Caco-2 (cell line): ENCODE measurements around the gene MMP11. TPM values are rescaled to one million over a fixed set of nuclear protein-coding genes. Genes with fewer than 3 reads are reported as not detected.

ENCODE experiments used
- BruUV-seq: library from RNA; stranded (reverse); fragments of 400-500 nt; replicated peaks from 2 replicates; lab custom pipeline; 2021; lab: Mats Ljungman, UMichigan
- CTCF ChIA-PET: fragments of 300-600 bp; sonication (Branson Sonifier 250); formaldehyde crosslinking; loops from one replicate; lab custom pipeline; 2022; ENCODE audit warnings: antibody characterized with exemption; lab: Charles Lee
- POLR2A ChIA-PET: fragments of 300-600 bp; sonication (Branson Sonifier 250); formaldehyde crosslinking; loops from one replicate; lab custom pipeline; 2022; ENCODE audit warnings: antibody characterized with exemption; lab: Charles Lee
- DNase-seq, 2 experiments: peaks; one replicate each; pipeline versions ENCODE4 v3.0.0 to v3.0.0-alpha.2; 2020 to 2022
- H3K27me3 ChIP-seq: replicated peaks from 2 replicates; pipeline ENCODE4 v1.6.0; 2011; ENCODE audit warnings: low read length; ENCODE audit not compliant: control insufficient read depth, insufficient read depth
- H3K36me3 ChIP-seq: 2 replicates; pipeline ENCODE4 v1.5.1; 2011; ENCODE audit warnings: low read length; ENCODE audit not compliant: control insufficient read depth, insufficient read depth
- H3K4me1 ChIP-seq: fragments of 250-450 bp; sonication (Bioruptor Pico); 2 replicates; pipeline ENCODE4 v1.5.1; 2020; ENCODE audit warnings: mild to moderate bottlenecking
- H3K4me3 ChIP-seq: 2 replicates; pipeline ENCODE4 v1.5.1; 2011; ENCODE audit warnings: low read depth, mild to moderate bottlenecking, control low read depth, low read length
- H3K9me3 ChIP-seq: fragments of 250-450 bp; sonication (Bioruptor Pico); 2 replicates; pipeline ENCODE4 v1.5.1; 2020; ENCODE audit warnings: mild to moderate bottlenecking, moderate library complexity
- H3K27ac Mint-ChIP-seq: one replicate; pipeline ENCODE4 v1.8.0; 2022; ENCODE audit warnings: mixed read lengths; ENCODE audit not compliant: unreplicated experiment
- H3K27me3 Mint-ChIP-seq: one replicate; pipeline ENCODE4 v1.8.0; 2022; ENCODE audit warnings: mixed read lengths; ENCODE audit not compliant: insufficient read depth, unreplicated experiment
- H3K36me3 Mint-ChIP-seq: one replicate; pipeline ENCODE4 v1.8.0; 2022; ENCODE audit warnings: mild to moderate bottlenecking, mixed read lengths; ENCODE audit not compliant: insufficient read depth, unreplicated experiment
- H3K4me1 Mint-ChIP-seq: one replicate; pipeline ENCODE4 v1.8.0; 2022; ENCODE audit warnings: low read depth, mixed read lengths; ENCODE audit not compliant: unreplicated experiment
- H3K4me3 Mint-ChIP-seq: one replicate; pipeline ENCODE4 v1.8.0; 2022; ENCODE audit warnings: mild to moderate bottlenecking, moderate library complexity, mixed read lengths; ENCODE audit not compliant: unreplicated experiment
- H3K9me3 Mint-ChIP-seq: one replicate; pipeline ENCODE4 v1.8.0; 2022; ENCODE audit warnings: mixed read lengths; ENCODE audit not compliant: unreplicated experiment
- intact Hi-C: fragments of 100-400 bp; cut with micrococcal nuclease; formaldehyde crosslinking; loops from one replicate; pipeline ENCODE4 v1.10.0; 2022; ENCODE audit not compliant: unreplicated experiment
- total RNA-seq: library from RNA; stranded (reverse); gene quantifications from 2 replicates; pipeline ENCODE4 v1.2.3, GENCODE V29; 2022
- TF ChIP-seq, protein P1 (sequence below), 2 experiments: fragments of 200-600 bp in 1 of 2; IDR thresholded peaks; 1 replicate in 1 of 2; 2 replicates in 1 of 2; pipeline versions ENCODE4 v1.5.1 to v1.8.0; 2011 to 2022; ENCODE audit warnings: antibody characterized with exemption in 1 of 2, control low read depth in 1 of 2, inconsistent platforms in 1 of 2, low read depth in 1 of 2, low read length in 1 of 2, mild to moderate bottlenecking in 1 of 2, moderate library complexity in 1 of 2; ENCODE audit not compliant: insufficient read depth in 1 of 2, severe bottlenecking in 1 of 2, unreplicated experiment in 1 of 2

The MMP11 gene
- total RNA-seq, 1 experiment from 2014 or later = 11.6 TPM

DNA sequence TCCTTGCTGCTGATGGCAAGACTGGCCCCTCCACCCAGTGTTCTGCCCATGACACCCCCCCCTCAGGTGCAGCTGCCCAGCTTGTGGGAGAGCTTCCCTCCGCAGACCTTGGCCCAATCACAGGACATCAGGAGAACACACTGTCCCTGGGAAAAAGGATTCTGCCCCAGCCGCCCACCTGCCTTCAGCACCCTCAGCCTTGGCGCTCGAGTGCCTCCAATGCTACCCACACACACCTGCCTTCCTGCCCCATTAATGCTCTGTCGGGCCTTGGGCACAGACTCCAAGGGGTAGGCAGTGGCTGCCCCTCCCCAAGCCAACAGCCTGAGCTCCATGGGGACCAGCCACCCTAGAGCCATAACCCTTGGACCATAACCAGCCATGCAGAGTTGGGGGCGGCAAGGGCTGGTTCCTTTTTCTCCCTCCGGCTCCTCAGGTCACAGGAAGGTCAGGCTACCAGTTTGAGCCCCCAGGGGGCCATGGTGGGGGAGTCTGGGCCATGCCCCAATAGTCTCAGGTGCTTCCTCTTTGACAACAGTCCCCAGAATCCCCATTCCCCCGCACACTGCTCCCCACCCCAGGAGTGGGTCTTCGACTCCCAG, 20.5 kb upstream of the MMP11 start:
- no peaks in the 10 kb centered on the region for H3K36me3 ChIP-seq
- no peaks in the 10 kb centered on the region for H3K9me3 ChIP-seq
- ChIA-PET CTCF (interaction anchor here (0.7 kb wide), 1 partner anchor 142 kb away, joined by 7 read pairs; the partner anchor contains the start of gene MIF), POLR2A (no interaction called here)
- no peaks in the 10 kb centered on the region for H3K27me3 Mint-ChIP-seq
- peak overlapping the region; percentile 77 for H3K27ac Mint-ChIP-seq
- H3K9me3 Mint-ChIP-seq = no peaks in the 10 kb centered on the region
- no peaks in the 10 kb centered on the region for H3K27me3 ChIP-seq
- no peak for DNase-seq
- BruUV-seq = no TSS peak
- H3K4me1 ChIP-seq = 0 out of 2 replicates have a peak, but pooled peaks cover 3% of the 10 kb centered on the region
- peak overlapping the region; percentile 85 for H3K4me3 ChIP-seq
- no peaks in the 10 kb centered on the region for H3K36me3 Mint-ChIP-seq
- TF ChIP-seq, protein P1, sequence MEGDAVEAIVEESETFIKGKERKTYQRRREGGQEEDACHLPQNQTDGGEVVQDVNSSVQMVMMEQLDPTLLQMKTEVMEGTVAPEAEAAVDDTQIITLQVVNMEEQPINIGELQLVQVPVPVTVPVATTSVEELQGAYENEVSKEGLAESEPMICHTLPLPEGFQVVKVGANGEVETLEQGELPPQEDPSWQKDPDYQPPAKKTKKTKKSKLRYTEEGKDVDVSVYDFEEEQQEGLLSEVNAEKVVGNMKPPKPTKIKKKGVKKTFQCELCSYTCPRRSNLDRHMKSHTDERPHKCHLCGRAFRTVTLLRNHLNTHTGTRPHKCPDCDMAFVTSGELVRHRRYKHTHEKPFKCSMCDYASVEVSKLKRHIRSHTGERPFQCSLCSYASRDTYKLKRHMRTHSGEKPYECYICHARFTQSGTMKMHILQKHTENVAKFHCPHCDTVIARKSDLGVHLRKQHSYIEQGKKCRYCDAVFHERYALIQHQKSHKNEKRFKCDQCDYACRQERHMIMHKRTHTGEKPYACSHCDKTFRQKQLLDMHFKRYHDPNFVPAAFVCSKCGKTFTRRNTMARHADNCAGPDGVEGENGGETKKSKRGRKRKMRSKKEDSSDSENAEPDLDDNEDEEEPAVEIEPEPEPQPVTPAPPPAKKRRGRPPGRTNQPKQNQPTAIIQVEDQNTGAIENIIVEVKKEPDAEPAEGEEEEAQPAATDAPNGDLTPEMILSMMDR (IDR thresholded peaks at IDR 0.05; ENCODE audit: insufficient read depth in 1 of 2, low read depth in 1 of 2, low read length in 1 of 2, severe bottlenecking in 1 of 2, unreplicated experiment in 1 of 2) = no peak
- intact Hi-C loops = no loop called here
- peak overlapping the region; percentile 89 for H3K4me3 Mint-ChIP-seq
- peaks cover 11% of the 10 kb centered on the region for H3K4me1 Mint-ChIP-seq

DNA sequence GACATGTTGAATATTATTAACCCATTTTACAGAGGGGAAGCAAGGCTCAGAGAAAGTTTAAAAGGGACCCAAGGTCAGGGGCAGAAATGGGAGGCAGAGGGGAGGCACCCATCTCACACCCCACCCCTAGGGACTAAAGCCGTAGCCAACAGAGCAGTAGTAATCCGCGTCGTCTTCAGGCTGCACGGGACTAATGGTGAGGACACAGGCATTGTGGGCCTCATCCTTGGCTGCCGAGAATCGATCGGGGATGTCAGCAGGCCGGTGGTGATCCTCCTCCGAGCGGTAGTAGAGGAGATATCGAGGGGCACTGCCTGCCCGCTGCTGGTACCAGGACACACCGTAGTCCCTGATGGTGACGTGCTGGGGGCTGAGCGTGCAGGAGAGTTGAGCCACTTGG, 19.9 kb upstream of the MMP11 start:
- Histone ChIP-seq H3K4me1 (0 out of 2 replicates have a peak, but pooled peaks cover 3% of the 10 kb centered on the region), H3K4me3 (no peak overlapping the region), H3K9me3 (no peaks in the 10 kb centered on the region), H3K36me3 (no peaks in the 10 kb centered on the region), H3K27me3 (no peaks in the 10 kb centered on the region)
- Mint-ChIP-seq H3K9me3 (no peaks in the 10 kb centered on the region), H3K27ac (peak overlapping the region; percentile 77), H3K36me3 (no peaks in the 10 kb centered on the region), H3K4me3 (peak overlapping the region; percentile 89), H3K27me3 (no peaks in the 10 kb centered on the region), H3K4me1 (peaks cover 11% of the 10 kb centered on the region)
- BruUV-seq = no TSS peak
- CTCF ChIA-PET = no interaction called here
- TF ChIP-seq, protein P1 (IDR thresholded peaks at IDR 0.05; ENCODE audit: insufficient read depth in 1 of 2, low read depth in 1 of 2, low read length in 1 of 2, severe bottlenecking in 1 of 2, unreplicated experiment in 1 of 2) = no peak
- intact Hi-C loops = no loop called here
- POLR2A ChIA-PET = no interaction called here
- no peak for DNase-seq

DNA sequence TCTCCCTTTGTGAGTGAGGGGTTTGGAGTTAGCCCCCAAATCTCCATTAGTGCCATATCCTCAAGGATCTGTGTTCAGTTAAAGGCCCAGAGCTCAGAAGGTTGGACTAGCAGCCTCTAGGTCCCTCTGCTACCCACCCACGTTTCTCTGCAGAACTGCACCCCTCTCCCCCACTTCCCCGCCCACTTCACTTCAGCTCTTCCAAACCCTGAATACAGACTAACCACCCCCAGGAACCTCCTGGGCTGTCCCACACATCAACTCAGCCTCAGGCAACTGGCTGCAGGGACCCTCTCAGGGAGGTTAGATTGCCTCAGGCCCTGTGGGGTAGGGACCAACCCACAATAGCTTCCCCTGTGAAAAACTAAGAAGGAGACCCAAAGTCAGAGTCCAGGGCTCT, 19.3 kb upstream of the MMP11 start:
- CTCF ChIA-PET = no interaction called here
- intact Hi-C loops = no loop called here
- Histone ChIP-seq H3K4me3 (no peak overlapping the region), H3K9me3 (no peaks in the 10 kb centered on the region), H3K36me3 (no peaks in the 10 kb centered on the region), H3K27me3 (no peaks in the 10 kb centered on the region), H3K4me1 (0 out of 2 replicates have a peak, but pooled peaks cover 3% of the 10 kb centered on the region)
- H3K27ac Mint-ChIP-seq = no peak overlapping the region
- H3K27me3 Mint-ChIP-seq = no peaks in the 10 kb centered on the region
- TF ChIP-seq, protein P1 (IDR thresholded peaks at IDR 0.05; ENCODE audit: insufficient read depth in 1 of 2, low read depth in 1 of 2, low read length in 1 of 2, severe bottlenecking in 1 of 2, unreplicated experiment in 1 of 2) = no peak
- POLR2A ChIA-PET = no interaction called here
- BruUV-seq = no TSS peak
- no peaks in the 10 kb centered on the region for H3K36me3 Mint-ChIP-seq
- no peak overlapping the region for H3K4me3 Mint-ChIP-seq
- no peak for DNase-seq
- H3K4me1 Mint-ChIP-seq = peaks cover 11% of the 10 kb centered on the region
- H3K9me3 Mint-ChIP-seq = no peaks in the 10 kb centered on the region
